ENCODE measurements around the gene PLA2R1.
"Not testable (repeated sequence)": the region's sequence is repeated elsewhere in the genome, so short reads cannot be mapped to it uniquely, and the experiment has no call there.

Gene PLA2R1

DNA sequence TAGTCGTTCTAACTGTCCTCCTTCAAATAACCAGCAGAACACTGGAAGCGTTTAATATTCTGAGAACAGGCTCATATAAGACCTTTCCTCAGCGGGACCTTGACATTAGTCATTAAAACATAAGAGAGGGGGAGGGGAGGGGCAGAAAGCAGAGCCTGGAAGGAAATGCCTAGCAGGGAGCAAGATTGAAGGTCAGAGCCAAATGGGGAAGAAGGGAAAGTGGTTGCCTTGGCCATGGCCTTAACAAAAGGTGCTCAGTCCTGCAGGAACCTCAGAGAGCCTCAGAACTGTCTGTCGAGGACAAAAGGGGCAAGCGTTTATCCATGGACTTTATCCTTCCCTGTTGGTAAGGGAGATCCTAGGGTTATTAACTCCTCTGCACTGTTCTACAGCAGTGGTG is 856 bp upstream of the PLA2R1 start:
- no peak for DNase-seq

DNA sequence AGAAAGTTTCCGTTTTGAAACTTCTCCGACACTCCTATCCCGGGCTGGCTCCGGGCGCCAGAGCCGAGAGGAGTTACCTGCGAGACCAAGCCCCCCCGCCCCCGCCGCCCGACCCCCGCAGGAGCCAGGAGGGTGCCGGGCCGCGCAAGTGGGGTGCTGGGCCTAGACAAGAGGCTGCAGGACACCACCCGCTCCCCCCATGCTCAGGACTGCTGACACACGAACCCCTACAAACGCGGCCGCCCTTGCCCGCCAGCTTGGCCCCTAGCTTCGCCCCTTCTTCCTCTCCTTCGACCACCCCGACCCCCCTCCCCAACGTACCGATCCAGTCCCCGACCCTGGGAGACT is 497 bp downstream of the PLA2R1 start:
- no peak for DNase-seq

DNA sequence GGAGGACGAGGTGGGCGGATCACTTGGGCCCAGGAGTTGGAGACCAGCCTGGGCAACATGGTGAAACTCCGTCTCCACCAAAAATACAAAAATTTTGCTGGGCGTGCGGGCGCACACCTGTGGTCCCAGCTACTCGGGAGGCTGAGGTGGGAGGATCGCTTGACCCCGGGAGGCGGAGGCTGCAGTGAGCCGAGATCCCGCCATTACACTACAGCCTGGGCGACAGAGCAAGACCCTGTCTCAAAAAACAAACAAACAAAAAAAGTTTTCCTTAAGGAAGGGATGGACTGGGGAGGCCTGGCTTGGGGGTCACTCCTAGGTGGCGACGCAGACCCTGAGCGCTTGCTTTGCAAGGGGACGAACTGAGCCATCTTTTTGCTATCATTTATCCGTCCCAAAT is 882 bp downstream of the PLA2R1 start:
- no peak for DNase-seq

DNA sequence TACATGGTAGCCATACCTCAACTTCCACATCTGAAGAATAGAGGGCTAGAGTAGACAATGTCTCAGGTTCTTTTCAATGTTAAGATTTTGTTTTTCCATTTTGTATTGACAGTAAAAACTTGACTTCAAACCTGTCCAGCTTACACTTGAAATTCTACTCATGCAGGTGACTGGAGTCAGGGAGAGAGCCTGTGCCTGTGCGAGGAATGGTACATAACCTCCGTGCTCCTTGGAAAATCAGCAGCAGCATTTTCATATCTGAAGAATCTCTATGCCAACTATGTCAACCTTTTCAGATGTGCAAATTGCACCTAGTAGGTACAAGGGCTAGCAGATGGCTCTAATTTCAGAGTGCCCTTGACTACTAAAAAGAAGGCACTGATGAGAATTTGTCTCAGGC is 2.1 kb downstream of the PLA2R1 start:
- DNase-seq: no peak

DNA sequence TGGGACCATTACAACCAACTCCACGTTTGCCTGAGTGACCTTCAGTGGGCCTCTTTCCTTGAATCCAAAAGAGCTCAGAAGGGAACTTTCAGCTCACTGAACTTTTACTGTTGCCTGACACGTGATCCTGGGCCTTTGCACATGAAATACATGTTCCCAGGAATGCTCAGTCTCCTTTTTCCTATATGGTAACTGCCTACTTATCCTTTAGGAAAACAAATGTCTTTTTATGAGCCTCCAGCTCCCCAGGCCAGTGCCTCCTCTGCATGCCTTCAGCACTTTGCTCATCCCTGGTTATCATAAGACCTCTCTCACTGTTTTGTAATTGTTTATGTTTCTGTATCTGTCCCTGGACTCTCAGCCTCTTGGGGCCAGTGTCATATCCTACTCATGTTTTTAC is 5.1 kb downstream of the PLA2R1 start:
- DNase-seq: no peak

DNA sequence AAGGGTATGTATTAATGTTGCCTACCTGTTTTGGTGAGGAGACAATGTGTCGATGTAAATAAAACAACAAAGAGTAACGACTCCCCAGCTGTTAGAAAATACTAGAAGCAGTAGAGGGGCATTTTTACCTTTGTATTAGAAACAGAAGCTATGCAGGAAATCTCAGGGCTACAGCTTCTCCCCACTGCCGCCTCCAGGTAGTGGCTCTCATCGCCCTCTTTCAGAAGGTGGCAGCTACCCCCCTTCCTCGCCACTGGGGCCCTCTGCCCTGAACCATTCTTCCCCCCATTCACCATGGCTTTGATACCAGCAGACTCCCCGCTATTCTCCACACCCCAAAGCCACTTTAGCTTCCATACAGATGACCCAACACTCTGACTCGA is 6.7 kb downstream of the PLA2R1 start:
- DNase-seq: no peak

DNA sequence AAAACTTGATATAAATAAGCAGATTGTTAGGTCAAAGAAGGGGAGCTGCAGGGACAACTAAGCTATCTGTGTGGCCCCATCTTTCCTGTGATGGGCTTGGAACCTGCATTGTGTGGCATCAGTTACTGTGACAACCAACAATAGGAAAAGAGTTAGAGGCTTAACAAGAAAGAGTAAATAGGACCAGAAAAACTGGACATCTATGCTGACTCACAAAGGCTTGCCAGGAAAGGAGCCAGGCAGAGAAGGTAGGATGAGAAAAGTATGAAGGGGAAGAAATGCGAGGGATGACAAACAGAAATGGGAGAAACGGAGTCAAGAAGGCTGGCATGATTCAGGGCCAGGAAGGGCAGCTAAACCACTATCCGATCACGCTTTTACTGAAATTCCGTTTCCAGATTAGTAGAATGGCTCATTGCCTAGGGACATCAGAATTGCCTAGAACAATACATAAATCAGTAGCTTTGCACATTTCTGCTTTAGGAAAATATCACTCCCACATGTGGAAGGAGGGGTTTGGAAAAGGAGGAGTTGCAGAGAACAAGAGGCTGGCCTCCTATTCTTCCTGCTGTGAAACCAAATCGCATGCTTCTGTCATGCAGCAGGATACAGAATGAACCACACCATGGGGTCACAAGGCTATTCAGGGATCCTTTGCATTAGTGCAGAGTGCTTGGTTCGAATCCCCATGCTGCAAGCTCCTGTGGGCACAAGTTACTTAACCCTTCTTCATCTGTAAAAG is 7.3 kb downstream of the PLA2R1 start:
- DNase-seq: no peak

DNA sequence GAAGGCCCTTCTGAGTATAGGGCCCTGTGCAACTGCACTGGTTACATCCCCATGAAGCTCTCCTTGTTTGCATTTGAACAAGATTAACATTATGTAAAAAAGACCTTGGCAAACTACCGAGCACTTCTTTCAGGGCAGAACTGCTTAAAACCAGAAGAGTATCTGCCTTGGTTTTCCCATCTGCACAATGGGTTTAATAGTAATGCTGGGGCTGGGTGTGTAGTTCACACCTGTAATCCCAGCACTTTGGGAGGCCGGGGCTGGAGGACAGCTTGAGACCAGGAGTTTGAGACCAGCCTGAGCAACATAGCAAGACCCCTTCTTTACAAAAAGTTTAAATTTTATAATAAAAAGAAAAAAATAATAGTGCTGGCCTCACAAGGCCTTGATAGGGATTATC is 8.5 kb downstream of the PLA2R1 start:
- no peak for DNase-seq

DNA sequence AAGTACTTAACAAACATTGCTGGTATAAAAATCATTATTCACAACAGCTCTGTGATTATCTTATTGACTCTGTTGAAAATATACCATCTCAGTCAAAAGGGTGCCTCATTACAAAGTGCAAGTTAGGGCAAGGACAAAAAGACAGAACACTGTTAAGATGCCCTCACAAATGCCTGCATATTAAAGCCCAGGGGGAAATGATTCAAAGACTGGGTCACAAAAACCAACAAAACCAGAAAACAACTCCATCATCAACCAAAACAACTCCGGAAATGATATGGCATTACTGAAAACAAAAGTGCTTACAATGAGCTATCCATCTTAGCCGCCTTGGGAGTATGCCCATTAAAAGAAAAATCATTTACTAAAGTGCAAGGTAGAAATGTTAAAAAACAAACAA is 9.9 kb downstream of the PLA2R1 start:
- DNase-seq: no peak

DNA sequence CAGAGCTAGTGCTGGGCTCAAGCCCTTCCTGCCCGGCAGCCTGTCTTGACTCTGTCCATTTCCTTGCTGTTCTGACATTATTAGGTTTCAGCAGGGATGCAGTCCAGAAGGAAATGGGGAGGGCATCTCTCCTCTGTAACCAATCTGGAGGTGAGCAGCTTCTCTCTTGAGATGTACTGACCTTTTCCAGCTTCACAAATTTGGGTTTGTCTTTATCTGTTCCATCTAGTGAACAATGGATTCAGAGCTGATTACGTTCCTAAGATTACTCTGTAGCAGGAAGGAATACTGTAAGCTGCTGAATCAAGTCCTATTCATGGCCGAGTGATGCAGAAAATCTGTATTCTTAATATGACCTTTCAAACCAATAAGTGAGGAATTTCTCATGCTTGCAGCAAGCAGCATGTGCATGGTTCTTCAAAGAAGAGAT is 11.0 kb downstream of the PLA2R1 start:
- no peak for DNase-seq

DNA sequence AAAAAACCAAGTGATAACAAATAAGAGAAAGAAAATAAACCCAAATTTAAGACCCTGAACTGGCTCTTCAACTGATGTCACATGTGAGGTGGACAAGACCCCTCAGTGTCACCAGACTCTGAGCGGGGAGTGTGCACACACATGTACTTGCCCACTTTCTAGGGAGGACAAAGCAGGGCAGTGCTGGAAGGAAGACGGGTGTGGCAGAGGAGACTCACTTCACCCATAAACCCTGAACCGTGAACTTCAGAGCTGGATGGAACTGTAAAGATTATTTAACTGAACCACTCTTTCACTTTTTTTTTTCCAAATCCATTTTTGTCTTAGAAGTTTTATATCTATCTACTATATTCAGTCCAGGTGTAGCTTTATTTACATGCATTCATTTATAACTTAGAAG is 12.3 kb downstream of the PLA2R1 start:
- no peak for DNase-seq

DNA sequence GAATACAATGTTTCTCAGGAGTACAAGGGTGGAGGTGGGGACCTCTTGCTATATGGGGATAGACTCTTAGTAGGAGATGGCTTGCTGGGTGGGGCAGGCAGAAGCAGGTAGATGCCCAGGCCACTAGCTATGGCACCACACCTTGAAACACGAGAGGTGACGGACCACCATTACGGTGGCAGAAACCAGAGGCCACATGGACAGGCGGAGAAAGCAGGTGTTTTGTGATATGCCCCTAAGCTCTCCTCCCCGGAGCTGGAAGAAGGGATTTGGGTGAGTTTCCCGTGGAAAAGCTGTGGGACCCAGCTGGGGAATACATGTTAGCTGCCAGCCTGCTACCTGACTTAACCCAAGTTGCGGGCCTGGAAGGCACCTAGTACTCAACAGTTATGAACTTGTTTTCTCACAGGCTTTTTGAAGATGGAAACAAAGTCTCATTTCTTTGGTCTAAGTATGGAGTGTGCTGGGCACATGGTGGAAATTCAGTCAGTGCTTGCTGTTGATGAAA is 16.7 kb downstream of the PLA2R1 start:
- no peak for DNase-seq

DNA sequence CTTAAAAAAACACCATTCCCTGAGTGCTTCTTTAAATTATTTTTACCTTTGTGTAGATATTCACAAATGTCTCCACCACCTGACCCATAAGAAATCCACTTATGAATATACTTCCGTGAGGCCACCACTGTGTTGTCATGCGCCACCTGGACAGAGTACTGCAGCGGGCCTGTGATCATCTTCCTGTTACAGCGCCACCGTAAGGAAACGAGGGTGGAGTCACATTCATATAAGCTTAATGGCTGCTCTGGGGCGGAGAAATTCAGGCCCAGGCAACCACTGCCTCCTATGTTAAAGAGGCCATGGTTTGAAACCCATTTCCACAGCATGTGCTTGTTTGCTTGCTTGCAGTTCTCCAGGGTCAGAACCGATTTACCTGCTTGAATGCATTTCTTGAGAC is 17.7 kb downstream of the PLA2R1 start:
- DNase-seq: no peak

DNA sequence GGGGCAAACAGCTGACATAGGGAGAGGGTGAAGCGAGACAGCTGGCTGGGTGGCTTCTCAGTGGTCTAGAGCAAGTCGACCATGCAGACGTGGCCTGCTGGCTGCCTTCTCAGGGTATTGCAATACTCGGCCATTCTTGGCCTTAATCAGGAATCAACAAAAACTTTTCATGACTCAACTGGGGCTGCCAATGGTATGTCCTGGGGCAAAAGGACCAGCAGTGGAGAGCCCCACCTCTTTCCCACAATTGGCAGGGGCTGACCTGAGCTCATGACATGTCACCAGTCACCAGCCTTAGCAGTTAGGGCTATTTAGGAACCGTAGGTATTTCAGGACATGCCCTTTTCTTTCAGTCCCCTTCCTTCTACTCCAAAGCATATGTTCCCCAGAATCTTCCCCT is 19.1 kb downstream of the PLA2R1 start:
- DNase-seq: no peak

DNA sequence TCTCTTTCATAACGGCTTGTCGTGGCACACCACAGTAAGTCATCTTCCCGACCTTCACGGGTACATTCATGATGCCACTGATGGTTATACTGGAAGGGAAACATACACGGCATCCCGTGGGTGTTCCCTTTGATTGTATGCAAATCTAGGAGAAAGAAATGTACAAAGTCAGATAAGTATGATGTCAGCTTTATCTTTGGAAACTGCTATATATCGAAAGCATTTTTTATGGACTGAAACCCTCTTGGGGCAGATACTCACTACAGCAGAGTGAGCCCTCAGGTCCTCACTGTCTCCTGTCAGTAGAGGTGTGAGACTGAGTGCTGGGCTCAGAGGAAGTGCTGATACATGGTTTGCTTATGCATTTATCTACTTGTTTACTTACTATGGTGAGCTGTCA is 20.4 kb downstream of the PLA2R1 start:
- no peak for DNase-seq

DNA sequence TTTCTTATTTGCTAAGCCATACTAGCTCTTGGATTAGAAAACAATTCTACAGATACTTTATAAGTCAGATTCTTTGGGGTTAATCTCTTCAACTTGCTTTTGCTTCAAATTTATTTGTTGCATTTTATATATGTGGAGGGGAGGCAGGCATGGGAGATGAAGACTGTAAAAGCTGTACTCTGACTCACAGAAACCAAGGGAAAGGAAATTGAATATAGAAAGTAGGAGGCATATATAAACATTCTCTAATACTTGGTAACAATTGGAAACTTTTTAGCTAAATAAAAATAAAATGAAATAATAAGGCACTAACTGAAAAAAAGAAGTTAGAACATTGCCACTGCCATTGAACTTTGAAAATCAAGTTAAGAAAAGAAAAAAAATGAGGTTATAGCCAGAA is 21.3 kb downstream of the PLA2R1 start:
- DNase-seq: no peak

DNA sequence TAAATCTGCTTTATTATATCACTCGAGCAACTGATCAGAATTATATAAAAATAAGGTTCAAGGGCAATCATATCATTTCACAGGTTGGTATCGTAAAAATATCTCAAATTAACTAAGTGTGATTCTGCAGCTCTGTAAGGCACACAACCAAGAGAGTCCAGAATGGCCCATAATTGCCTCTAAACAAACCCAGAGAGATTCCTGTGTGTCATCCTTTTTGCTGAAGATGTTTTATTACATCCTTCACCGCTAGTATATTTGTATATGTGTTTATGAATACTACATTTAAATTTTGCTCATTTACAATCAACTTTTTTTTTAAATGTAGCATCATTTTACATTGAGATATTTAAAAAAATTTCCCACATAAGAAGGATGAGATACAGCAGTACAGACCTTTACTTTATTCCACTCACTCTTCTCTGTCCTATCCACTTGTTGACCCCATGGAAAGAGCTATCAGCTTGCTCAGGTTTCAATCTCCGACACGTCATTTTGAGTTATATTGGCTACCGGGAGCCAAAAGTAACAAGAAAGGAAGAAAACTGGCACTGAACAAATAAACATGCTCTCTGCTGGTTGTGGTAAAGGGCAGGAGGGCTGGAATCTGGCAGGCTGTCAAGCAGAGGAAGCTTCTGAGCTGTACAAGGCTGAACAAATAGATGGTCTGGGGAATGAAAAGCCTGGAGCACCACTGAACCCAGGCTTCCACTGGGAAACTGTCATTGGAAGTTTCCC is 23.1 kb downstream of the PLA2R1 start:
- DNase-seq: no peak

DNA sequence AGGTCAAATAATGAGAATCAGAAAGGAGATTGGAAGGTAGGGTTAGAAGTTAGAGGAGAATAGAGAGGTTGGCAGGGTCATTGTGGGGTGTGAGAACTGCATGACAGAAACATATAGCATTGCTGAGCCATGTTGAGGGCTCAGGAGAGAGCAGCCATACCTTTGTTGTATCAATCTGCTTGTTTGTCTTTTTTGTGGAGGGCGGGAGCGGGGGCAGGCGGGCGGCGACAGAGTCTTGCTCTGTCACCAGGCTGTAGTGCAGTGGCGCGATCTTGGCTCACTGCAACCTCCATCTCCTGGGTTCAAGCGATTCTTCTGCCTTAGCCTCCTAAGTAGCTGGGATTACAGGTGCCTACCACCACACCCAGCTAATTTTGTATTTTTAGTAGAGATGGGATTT is 23.8 kb downstream of the PLA2R1 start:
- DNase-seq: not testable (repeated sequence)

DNA sequence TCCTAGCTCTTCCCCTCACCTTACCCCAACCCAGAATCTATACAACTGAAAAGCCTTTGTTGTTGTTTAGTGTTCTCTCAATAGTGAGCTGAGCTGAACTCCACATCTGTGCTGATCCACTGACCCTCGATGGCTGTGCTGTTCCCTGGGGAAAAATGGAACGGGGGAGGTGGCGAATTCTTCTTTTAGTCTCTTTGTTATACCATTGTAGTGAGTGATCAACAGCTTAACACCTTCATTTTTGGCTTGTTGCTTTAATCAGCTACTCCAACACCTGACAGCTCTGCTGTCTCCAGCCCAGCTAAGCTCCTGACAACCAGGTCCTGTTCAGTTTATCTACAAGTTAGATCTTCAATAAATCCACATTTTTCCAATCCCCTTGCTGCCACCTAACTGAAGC is 25.7 kb downstream of the PLA2R1 start:
- no peak for DNase-seq

DNA sequence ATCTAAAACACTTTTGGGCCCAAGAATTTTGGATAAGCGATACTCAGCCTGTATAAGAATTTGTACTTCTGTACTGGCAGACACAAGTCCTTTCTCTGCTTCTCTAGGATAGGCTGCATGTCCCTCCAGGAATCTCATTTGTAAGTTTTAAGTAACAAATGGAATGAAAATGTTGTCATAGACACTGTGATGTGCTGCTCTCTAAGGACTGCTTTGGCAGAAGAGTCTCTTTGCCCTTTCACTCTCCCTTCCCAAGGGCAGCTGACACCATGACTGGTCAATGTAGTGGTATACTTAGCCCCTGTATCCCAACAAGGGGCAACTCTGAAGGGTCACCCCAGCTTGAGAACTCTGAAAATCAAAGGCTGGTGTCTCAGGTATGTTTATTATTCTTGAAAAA is 27.3 kb downstream of the PLA2R1 start:
- no peak for DNase-seq

DNA sequence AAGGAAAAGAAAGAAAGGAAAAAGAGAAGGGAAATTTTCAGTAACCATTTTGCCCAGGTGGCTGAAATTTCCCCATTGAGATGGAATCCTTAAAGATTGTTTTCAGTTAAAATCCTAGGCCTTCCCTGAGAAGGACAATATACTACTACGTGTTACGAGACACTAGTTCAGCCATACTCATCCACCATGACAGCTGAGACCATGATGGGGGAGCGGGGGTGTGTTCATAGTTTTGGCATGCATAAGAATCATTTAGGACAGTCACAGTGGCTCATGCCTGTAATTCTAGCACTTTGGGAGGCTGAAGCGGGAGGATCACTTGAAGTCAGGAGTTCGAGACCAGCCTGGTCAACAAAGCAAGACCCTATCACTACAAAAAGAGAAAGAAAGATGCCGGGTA is 28.0 kb downstream of the PLA2R1 start:
- no peak for DNase-seq

DNA sequence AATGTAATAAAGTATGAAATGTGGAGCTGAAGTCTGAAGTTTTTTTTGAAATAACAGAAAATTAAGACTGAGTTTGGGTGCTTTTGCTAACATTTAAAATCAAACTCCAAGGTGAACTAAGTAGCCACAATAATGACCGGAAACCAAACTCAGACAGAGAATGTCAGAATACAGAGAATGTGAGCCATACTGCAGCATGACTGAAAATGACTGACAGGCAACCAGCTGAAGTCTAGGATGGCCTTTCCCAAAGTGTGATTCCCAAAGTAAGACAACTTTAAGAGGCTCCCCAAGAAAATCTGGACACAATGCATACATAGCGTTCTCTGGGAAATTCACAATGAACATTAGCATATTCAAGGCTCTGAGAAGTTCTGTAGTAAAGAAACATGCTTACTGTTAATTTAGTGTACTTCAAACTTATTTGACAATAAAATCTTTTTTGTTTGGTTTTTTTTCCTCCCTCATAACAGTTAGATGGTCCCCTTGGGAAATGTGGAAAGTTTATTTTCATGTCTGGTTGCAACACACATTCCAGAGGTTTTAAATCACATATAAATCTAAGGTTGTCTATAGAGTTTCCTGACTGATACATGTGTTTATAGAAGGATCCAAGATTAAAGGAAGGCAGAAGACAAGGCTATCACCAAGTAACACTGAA is 28.6 kb downstream of the PLA2R1 start:
- no peak for DNase-seq

DNA sequence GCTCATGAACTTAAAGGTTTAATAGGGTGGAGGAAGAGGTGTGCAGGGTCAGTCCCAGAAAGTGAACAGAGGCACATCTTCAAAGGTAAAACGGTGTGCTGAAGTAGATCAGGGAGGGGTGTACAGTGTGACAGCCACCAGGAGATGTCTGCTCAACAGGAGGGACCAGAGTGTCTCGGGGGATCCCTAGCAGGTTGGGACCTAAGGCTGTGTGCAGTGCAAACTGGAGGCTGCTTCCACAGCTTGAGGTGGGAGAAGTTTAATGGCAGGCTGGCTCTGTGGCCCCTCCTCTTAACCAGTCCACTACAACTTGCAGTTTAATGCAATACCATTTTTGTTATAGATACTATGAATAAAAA is 33.2 kb downstream of the PLA2R1 start:
- DNase-seq: no peak
